GM21576 (cell line): ENCODE results near the gene PTPRU.

Source experiments
- ATAC-seq: cut with Tn5 transposase; IDR thresholded peaks from one replicate; pipeline ENCODE4 v1.9.1; 2021; ENCODE audit warnings: mild to moderate bottlenecking, moderate library complexity; ENCODE audit not compliant: unreplicated experiment

PTPRU gene

GRCh38 chr1:29243871-29244200, 7.5 kb downstream of the PTPRU start:
- ATAC-seq: no peak

- no peak for ATAC-seq
Observed at GRCh38 chr1:29245261-29245660, 8.9 kb downstream of the PTPRU start.

- no peak for ATAC-seq
Observed at GRCh38 chr1:29245876-29246275, 9.6 kb downstream of the PTPRU start.

- no peak for ATAC-seq
Observed at GRCh38 chr1:29247044-29247443, 10.7 kb downstream of the PTPRU start.

DNA sequence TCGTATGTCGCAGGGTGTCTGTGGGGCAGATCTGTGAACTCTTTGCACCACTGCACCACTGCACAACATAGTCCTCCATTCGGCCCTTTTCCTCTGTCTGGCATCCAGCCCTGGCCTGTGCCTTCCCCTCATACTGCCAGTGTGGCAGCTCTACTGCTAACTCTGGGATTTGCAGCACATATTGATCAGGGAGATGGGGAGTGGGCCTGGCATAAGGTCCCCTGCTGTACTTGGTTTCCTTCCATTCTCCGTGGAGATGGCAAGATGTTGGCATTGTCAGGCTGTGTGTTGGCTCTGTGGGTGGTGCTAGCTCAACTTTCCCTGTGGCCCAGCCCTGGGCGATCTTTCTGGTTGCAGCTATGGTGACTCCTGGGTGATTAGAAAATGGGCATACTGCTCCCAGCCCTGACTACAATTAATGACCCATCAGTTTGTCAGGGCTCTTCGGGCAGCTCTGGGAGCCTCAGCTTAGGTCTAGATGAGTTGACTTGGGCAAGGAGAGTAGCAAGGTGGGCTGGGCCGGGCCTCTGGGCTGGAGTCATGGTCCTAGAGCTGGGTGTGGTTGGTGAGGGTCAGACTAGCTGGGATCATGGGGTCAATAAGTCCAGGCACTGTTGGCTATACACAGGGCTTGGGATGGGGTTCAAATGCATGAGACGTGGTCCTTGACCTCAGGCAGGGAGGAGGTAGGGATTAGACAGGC, 11.4 kb downstream of the PTPRU start:
- no peak for ATAC-seq

DNA sequence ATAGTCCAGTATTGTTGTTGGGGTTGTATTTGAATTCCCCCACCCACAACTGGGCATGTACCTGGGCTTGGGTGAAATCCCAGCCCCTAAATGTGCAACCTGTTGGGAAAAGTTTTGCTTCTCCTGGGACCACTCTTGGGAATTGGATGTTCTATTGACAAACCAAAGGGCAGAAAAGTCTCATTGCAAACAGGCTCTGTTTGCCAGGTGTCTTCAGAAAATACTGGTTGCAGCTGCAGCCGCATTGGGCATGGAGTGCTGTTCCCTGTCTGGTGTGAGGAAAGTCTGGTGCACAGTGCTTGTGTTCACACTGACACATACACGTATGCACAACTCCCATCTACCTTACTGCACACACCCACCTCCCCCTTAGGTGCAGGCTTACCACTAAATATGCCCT, 12.1 kb downstream of the PTPRU start:
- no peak for ATAC-seq

- no peak for ATAC-seq
Observed at GRCh38 chr1:29249170-29249691, 12.9 kb downstream of the PTPRU start.

- no peak for ATAC-seq
Observed at GRCh38 chr1:29249951-29250581, 13.7 kb downstream of the PTPRU start.

DNA sequence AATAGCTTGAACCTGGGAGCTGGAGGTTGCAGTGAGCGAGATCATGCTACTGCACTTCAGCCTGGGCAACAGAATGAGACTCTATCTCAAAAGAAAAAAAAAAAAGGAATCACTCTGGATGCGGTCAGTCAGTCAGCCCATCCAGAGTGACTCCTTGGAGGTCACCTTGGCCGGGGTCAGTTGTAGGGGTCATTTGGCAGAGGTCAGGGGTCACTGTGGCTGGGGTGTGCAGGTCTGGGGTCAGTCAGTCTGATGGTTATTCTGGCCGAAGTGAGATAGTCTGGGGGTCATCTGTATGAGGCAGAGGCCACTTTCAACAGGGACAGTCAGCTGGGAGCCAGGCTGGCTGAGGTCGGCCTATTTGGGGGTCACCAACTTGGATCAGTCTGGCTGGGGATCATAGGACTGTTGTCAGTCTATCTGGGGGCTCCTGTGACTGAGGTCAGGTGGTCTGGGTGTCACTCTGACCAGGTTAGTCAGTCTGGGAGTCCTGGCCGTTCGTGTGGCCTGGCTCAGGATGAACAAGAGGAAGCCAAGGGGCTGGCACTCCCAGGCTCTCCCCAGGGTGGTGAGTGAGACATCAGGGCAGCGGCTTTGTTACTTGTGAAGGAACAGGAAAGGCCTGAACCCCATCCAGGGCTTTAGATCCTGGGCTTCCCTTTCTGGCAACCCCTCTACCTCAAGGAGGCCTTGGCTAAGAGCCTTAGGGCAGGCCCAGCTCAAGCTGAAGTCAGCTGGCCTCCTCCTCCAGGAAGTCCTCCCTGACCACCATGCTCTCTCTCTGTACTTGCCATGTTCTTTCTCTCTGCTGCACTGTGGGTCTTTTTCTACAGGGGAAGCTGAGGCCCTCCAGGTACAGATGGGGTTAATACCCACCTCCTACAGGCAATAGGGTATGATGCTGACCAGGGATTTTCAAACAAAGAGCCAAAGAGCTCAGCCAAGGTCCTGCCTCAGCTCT, 15.1 kb downstream of the PTPRU start:
- no peak for ATAC-seq

- ATAC-seq: no peak
Observed at GRCh38 chr1:29253180-29253579, 16.9 kb downstream of the PTPRU start.

DNA sequence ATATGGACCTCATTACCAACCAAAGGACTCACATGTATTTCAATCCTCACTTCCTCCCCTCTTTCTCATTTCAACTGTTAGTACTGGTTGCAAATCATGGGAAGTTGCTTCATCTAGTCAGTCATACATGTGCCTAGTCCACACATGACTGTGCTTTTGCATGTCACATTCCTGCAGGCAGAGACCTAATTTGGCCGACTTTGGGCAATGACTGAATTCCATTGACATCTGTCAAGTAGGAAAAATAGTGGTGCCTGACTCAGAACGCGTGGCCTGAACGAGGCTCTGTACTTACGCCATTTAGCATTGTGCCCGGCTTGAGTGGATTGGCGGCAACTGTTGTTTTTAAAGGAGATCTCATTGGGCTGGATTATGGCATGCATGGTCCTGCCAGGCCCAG, 18.0 kb downstream of the PTPRU start:
- no peak for ATAC-seq

GRCh38 chr1:29255134-29255666, 18.9 kb downstream of the PTPRU start:
- ATAC-seq: no peak

DNA sequence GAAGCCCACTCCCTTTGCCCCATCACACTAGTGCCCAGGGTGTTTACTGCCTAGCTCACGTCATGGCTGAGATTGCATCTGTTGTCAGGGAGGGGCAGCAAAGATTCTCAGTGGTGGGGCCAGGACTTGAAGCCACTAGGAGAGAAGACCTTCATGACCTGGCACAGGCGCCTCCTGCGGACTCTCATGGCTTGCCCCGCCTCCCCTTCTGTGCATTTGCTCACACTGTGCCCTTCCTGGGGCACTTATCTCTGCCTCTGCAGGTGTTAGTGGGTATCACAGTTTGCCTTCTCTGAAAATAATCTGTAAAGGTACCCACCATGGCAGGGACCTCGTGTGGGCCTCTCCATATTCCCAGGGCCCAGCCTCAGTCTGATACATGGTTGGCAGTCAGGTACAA, 20.1 kb downstream of the PTPRU start:
- no peak for ATAC-seq

DNA sequence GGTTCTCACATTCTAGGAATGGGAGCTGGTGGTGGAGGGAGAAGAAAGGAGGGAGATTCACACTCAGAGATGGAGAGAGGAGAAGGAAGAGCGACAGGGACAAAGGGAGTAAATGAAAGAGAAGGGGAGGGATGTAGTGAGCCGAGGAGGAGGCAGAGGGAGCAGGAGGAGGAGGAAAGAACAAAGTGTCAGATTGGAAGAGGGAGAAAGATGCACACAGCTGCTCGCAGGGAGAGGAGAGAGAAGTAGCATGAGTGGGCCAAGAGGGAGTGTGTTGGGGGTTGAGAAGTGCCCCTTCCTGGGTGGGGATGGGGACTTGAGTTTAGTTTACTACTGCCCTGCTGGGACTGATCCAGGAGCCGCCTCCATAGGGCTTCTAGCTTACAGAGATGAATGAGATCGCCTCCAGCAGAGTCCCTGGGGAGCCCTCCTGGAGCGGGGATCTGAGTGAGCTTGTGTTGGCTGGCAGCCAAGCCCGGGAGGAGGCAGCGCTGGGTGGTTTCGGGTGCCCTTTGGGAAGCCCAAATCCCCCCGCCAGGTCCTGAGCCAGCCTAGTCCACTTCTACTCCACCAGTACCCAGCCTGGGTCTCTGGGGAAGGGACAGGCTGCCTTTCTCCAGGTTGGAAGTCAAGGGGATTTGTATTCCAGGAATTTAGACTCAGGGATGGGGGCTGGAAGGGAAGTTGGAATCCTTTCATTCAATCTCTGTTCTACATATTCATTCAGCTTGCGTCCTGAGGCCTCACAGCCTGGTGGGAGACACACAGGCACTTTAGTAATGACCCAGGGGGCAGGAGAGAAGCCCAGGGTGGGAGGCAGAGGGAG, 20.9 kb downstream of the PTPRU start:
- no peak for ATAC-seq

- ATAC-seq: no peak
Observed at GRCh38 chr1:29258189-29258975, 22.1 kb downstream of the PTPRU start.

GRCh38 chr1:29258976-29259801, 22.9 kb downstream of the PTPRU start:
- no peak for ATAC-seq

GRCh38 chr1:29259802-29260441, 23.6 kb downstream of the PTPRU start:
- ATAC-seq: no peak

GRCh38 chr1:29260531-29260930, 24.2 kb downstream of the PTPRU start:
- ATAC-seq: no peak
